Measurements from ENCODE around the gene VPS13C.

GRCh38 chr15:62052713-62053112 lies 7.5 kb downstream of the VPS13C start:
- no peak for TF ChIP-seq TAF1 (IDR thresholded peaks at IDR 0.05; ENCODE audit: borderline replicate concordance, insufficient read depth, low read length)
- TF ChIP-seq, protein P1, sequence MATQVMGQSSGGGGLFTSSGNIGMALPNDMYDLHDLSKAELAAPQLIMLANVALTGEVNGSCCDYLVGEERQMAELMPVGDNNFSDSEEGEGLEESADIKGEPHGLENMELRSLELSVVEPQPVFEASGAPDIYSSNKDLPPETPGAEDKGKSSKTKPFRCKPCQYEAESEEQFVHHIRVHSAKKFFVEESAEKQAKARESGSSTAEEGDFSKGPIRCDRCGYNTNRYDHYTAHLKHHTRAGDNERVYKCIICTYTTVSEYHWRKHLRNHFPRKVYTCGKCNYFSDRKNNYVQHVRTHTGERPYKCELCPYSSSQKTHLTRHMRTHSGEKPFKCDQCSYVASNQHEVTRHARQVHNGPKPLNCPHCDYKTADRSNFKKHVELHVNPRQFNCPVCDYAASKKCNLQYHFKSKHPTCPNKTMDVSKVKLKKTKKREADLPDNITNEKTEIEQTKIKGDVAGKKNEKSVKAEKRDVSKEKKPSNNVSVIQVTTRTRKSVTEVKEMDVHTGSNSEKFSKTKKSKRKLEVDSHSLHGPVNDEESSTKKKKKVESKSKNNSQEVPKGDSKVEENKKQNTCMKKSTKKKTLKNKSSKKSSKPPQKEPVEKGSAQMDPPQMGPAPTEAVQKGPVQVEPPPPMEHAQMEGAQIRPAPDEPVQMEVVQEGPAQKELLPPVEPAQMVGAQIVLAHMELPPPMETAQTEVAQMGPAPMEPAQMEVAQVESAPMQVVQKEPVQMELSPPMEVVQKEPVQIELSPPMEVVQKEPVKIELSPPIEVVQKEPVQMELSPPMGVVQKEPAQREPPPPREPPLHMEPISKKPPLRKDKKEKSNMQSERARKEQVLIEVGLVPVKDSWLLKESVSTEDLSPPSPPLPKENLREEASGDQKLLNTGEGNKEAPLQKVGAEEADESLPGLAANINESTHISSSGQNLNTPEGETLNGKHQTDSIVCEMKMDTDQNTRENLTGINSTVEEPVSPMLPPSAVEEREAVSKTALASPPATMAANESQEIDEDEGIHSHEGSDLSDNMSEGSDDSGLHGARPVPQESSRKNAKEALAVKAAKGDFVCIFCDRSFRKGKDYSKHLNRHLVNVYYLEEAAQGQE (IDR thresholded peaks at IDR 0.05; ENCODE audit: insufficient read depth in 1 of 2, low read depth in 2 of 2, low read length in 2 of 2), result no peak

All from PFSK-1 (cell line).